ENCODE data around the gene GRIA4.

- TF ChIP-seq CTCF (IDR thresholded peaks at IDR 0.05; ENCODE audit: low read depth, low read length) (no peak), POLR2A (IDR thresholded peaks at IDR 0.05; ENCODE audit: extremely low read depth, insufficient read length) (no peak)
Measured at GRCh38 chr11:105860105-105860504, 250.2 kb downstream of the GRIA4 start.

Data from NB4 (cell line).